GM19193 (cell line): ENCODE results near the gene OSBPL10.

Experiments used
- POLR2A ChIP-seq: IDR thresholded peaks from 4 replicates; pipeline ENCODE4 v1.6.1; 2011; ENCODE audit not compliant: insufficient read depth, insufficient read length; ENCODE audit errors: extremely low read depth

Gene OSBPL10

GRCh38 chr3:31981206-31982181 lies at the start of gene OSBPL10, which contains the start of gene ZNF860:
Gene OSBPL10 (minus strand): TSS chr3:31981262. CDS start chr3:31981179, 83 bp downstream.
Gene ZNF860 (plus strand): TSS chr3:31981750. CDS start chr3:31989080, 7,330 bp downstream.
- no peak for TF ChIP-seq POLR2A

GRCh38 chr3:32026593-32026992 lies 45.5 kb upstream of the OSBPL10 start:
- TF ChIP-seq POLR2A: no peak

GRCh38 chr3:32022947-32023346 lies 41.9 kb upstream of the OSBPL10 start:
- TF ChIP-seq POLR2A: no peak

GRCh38 chr3:32021748-32022147 lies 40.7 kb upstream of the OSBPL10 start:
- TF ChIP-seq POLR2A: no peak

GRCh38 chr3:32021155-32021554 lies 40.1 kb upstream of the OSBPL10 start:
- TF ChIP-seq POLR2A: no peak

- no peak for TF ChIP-seq POLR2A
Observed at GRCh38 chr3:32018757-32019564, 37.9 kb upstream of the OSBPL10 start.

GRCh38 chr3:32017286-32017685 lies 36.2 kb upstream of the OSBPL10 start:
- no peak for TF ChIP-seq POLR2A

GRCh38 chr3:32009957-32010356 lies 28.9 kb upstream of the OSBPL10 start:
- no peak for TF ChIP-seq POLR2A

GRCh38 chr3:32009101-32009500 lies 28.0 kb upstream of the OSBPL10 start:
- TF ChIP-seq POLR2A: no peak

- TF ChIP-seq POLR2A: no peak
Observed at GRCh38 chr3:32004113-32004765, 23.2 kb upstream of the OSBPL10 start.

GRCh38 chr3:32003380-32003779 lies 22.3 kb upstream of the OSBPL10 start:
- no peak for TF ChIP-seq POLR2A

- TF ChIP-seq POLR2A: no peak
Observed at GRCh38 chr3:32002561-32003368, 21.7 kb upstream of the OSBPL10 start.

GRCh38 chr3:32000877-32001276 lies 19.8 kb upstream of the OSBPL10 start:
- no peak for TF ChIP-seq POLR2A

GRCh38 chr3:31999907-32000439 lies 18.9 kb upstream of the OSBPL10 start:
- no peak for TF ChIP-seq POLR2A
